C4-2B (cell line): ENCODE results near the gene CD79A.

Experiments used
- ZFX ChIP-seq: fragments of 450-650 bp; IDR thresholded peaks from 2 replicates; pipeline ENCODE4 v1.6.1; 2017
- TF ChIP-seq, protein P1 (sequence below): fragments of 450-650 bp; conservative IDR thresholded peaks from 2 replicates; pipeline ENCODE4 v1.5.1; 2017; ENCODE audit warnings: mild to moderate bottlenecking

DNA sequence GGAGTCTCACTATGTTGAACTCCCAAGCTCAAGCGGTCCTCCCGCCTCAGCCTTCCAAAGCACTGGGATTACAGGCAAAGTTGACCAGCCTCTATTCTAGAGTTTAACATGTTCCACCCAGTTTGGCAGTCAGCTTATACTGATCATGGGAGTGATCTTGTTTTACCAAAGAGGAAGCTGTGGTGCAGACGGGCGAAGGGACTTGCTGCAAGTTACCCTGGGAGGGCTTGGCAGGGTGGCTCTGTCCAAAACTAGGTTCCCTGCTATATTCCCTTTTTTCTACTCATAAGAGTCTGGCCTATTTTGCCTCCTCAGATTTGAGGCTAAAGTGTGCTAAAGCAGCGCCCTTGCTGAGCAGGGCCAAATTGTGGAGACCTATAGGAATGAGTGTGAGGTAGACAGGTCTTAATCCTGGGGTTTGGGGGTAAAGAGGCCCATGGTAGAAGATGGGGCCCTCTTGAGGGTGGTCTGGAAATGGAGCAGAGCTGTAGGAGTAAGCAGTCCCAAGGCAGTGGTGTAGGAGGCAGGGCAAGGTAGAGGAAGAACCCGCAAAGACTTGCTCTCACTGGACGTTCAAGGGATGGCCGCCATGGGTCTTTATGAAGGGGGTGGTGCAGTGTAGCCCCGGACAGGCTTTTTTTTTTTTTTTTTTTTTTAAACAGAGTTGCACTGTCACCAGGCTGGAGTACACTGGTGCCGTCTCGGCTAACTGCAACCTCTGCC is 13.7 kb upstream of the CD79A start:
- TF ChIP-seq, protein P1, sequence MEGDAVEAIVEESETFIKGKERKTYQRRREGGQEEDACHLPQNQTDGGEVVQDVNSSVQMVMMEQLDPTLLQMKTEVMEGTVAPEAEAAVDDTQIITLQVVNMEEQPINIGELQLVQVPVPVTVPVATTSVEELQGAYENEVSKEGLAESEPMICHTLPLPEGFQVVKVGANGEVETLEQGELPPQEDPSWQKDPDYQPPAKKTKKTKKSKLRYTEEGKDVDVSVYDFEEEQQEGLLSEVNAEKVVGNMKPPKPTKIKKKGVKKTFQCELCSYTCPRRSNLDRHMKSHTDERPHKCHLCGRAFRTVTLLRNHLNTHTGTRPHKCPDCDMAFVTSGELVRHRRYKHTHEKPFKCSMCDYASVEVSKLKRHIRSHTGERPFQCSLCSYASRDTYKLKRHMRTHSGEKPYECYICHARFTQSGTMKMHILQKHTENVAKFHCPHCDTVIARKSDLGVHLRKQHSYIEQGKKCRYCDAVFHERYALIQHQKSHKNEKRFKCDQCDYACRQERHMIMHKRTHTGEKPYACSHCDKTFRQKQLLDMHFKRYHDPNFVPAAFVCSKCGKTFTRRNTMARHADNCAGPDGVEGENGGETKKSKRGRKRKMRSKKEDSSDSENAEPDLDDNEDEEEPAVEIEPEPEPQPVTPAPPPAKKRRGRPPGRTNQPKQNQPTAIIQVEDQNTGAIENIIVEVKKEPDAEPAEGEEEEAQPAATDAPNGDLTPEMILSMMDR, result no peak
- no peak for TF ChIP-seq ZFX
